Fibroblast of lung (primary cell): Measurements from ENCODE around the gene TMBIM4.

Experiments
- CTCF ChIP-seq, 2 donors: IDR thresholded peaks in 1 of 2; conservative IDR thresholded peaks in 1 of 2; 1 replicate in 1 of 2; 2 replicates in 1 of 2; pipeline ENCODE4 v1.5.1; 2011 to 2012; ENCODE audit warnings: low read length in 2 of 2, control low read depth in 1 of 2, inconsistent platforms in 1 of 2, low read depth in 1 of 2, mild to moderate bottlenecking in 1 of 2
- EZH2 ChIP-seq: IDR thresholded peaks from 2 replicates; pipeline ENCODE4 v1.5.1; 2012; ENCODE audit warnings: low read length, control low read depth, mild to moderate bottlenecking; ENCODE audit errors: missing control alignments

GRCh38 chr12:66117242-66117641 is 52.6 kb downstream of the TMBIM4 start:
- TF ChIP-seq CTCF (conservative IDR thresholded peaks at IDR 0.05 in 1 of 2, IDR thresholded peaks at IDR 0.05 in 1 of 2; ENCODE audit: low read depth in 1 of 2, low read length in 2 of 2) (no peak), EZH2 (no peak)
